NK-92 (cell line): ENCODE measurements around the gene CCDC73.
"Not testable (repeated sequence)": the region's sequence is repeated elsewhere in the genome, so short reads cannot be mapped to it uniquely, and the experiment has no call there.

Source experiments
- DNase-seq: peaks from one replicate; lab custom pipeline; 2025; ENCODE audit not compliant: unreplicated experiment; lab: John Stamatoyannopoulos, UW

The CCDC73 gene

DNA sequence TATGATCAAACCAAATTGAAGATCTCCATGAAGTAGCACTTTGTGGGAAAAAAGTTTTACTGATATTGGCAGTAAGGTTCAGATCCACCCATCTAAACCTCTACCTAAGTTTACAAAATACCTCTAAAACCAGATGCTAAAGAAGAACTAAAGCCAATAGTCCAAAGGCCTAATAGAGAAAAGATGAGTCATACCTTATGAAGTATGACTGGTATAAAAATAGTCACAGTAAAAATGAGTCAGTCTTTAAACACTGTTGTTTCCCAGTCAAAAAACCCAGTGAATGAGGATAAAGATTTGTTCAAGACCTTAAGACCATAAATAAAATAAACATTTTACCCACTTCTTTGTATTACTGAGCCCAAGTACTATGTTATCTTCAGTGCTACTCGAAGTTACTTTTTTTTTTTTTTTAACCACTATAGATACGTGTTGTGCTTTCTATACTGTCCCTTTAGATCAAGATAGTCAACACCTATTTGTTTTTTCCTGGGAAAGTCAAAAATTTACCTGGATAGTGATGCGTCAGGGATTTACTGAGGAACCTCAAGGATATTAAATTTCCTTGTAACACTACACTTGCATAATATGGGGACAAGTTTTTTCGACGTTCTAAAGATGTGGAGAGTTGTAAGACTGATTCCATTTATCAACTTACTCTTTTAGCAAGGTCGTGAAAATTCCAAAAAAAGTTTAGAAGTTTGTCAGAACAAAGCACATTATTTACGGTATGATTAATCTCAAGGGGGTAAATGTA lies 87.3 kb downstream of the CCDC73 start:
- DNase-seq, result no peak

DNA sequence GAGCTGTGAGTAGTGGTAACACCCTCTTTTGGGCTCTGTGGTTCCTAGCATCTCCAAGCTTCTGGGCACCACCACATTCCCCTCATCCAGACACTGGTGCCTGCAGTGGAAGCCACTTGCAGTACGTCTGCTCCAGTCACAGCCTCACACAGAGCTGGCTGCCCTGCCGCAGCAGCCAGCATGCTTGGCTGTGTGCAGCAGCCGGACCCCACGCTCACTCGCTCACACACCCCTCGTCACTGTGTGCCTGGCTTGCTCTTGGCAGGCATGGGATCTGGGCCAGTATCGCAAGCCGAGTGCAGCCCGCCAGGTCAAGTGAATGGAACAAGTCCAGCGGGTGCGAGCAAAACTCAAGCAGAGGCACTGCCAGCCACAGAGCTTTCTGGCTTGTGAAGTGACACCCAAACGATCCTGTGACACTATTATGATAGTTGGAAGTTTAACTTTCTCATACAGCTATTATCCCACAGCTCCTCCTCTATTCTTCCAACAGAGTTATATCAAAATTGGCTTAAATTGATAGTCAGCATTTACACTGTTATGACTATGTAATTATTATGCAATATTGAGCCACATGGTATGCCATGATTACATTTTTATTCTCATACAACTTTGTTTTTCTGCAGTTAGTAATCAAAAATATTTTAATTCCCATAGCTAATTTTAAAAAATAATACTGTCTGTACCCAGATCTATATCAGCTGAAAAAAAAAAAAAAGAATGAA lies 89.0 kb downstream of the CCDC73 start:
- DNase-seq, result no peak

DNA sequence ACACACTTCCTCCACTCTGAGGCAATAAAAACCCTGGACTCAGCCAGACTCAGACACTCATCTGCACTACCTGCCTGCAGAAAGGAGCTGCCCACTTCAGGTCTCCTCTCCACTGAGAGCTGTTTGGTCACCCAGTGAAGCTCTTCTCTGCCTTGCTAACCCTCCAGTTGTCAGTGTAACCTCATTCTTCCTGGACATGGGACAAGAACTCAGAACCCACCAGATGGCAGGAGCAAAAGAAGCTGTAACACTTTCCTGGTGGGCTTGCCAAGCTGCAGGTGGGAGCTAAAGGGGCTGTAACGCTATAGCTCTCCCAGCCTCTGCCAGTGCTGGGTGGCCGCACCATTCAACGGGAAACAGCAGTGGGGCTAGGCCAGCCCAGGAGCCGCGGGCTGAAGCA lies 89.7 kb downstream of the CCDC73 start:
- no peak for DNase-seq

DNA sequence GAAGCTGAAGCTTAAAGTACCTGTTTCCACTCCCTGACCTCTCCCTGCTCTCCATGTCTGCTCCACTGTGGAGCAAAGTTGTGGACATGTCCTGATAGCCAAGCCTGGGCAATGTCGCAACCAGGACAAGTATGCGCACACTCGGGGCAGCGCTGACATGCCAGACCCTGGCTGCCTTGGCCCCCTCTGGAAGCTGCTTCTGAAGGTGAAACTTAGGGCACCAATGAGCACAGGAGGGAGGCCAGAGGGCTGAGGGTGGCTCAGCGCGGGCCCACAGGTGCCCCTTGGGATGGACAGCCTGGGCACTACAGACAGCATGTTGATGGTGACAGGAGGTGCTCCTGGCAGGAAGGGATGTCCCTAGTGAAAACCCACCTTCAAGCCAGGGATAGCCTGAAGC lies 90.2 kb downstream of the CCDC73 start:
- no peak for DNase-seq

GRCh38 chr11:32701616-32702015 lies 92.8 kb downstream of the CCDC73 start:
- DNase-seq, result no peak

DNA sequence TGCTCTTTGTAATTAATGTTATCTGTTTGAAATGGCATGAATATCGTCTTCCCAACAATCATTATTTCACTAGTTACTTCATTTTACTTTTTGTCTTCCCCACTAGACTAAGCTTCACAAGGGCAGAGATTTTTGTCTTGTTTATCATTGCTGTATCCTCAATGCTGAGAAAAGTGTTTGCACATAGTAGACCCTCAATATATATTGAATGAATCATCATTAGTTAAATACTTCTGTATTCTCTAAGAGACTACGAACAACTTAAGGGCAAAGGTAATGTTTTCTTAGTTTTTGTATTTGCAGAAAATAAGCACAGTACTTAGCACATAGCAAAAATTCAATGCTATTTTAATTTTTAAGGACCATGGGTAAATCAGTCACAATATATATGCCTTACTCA lies 95.9 kb downstream of the CCDC73 start:
- DNase-seq, result no peak

DNA sequence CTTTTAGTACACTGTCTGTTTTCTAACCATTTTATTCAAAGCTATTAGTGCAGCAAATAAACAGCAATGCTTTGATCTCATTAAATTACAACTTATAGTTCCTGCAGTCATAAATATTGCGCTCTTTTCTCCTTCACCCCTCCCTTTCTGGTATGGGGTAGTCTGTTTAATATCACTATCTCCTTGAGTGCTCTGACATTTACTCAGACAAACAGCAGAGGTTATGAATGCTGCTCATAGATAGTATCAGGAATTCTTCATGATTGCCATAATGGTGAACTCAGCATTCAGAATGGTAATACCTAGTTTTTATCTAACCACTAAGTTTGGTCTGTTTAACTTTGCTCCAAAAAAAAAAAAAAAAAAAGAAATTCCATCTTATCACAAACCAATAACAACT lies 123.4 kb downstream of the CCDC73 start:
- no peak for DNase-seq

GRCh38 chr11:32659672-32660071 lies 134.8 kb downstream of the CCDC73 start:
- DNase-seq, result no peak

GRCh38 chr11:32658639-32659406 lies 135.6 kb downstream of the CCDC73 start:
- no peak for DNase-seq

DNA sequence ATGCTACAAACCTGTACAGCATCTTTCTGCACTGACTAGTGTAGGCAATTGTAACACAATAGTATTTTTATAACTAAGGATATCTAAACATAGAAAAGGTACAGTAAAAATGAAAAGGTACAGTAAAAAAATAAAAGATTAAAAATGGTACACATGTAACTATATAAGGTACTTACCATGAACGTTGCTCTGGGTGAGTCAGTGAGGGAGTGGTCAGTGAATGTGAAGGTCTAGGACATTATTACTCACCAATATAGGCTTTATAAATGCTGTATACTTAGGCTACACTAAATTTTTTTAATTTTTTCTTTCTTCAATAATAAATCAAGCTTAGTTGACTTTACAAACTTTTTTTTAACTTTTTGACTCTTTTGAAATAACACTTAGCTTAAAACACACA lies 150.9 kb downstream of the CCDC73 start:
- no peak for DNase-seq

- no peak for DNase-seq
These were observed 153.1 kb downstream of the CCDC73 start for GRCh38 chr11:32641361-32641760.

DNA sequence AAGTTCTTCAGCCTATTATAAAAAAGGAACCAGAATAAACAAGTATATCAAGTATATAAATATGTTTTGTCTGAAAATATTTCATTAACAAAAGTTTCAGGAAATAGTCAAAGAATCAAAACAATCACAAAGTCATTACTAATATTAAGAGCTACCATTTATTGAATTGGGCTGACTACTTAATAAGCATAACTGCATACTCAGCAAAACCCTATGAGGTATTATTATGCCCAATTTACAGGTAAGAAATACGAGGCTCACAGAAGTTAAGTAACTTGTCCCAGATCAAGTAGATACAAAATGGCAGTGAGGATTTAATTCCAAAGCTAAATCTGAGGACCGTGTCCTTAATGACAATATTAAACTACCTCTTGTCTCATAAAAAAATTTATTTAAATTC lies 158.6 kb downstream of the CCDC73 start:
- no peak for DNase-seq

GRCh38 chr11:32630844-32631243 lies 163.6 kb downstream of the CCDC73 start:
- DNase-seq, result no peak

DNA sequence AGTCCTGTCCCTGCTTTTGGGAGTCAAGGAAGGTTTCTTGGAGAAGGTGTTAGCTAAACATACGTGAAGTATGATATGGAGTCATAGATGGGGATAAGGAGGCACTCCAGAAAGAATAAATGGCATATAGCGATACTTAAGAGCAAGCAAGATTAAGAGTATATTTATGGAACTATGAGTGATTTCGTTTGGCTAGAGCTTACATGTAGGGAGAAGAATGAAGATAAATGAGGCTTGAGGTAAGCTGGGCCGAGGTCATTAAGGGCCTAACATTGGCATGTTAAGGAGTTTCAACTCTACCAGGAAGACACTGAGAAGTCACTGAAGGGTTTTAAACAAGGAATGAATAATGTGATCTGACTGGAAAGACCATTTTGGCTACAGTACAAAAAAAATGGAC lies 177.6 kb downstream of the CCDC73 start:
- DNase-seq, result no peak

- DNase-seq, result no peak
These were observed 179.0 kb downstream of the CCDC73 start for GRCh38 chr11:32615422-32615821.

GRCh38 chr11:32613500-32614151 lies 180.8 kb downstream of the CCDC73 start:
- DNase-seq, result no peak

DNA sequence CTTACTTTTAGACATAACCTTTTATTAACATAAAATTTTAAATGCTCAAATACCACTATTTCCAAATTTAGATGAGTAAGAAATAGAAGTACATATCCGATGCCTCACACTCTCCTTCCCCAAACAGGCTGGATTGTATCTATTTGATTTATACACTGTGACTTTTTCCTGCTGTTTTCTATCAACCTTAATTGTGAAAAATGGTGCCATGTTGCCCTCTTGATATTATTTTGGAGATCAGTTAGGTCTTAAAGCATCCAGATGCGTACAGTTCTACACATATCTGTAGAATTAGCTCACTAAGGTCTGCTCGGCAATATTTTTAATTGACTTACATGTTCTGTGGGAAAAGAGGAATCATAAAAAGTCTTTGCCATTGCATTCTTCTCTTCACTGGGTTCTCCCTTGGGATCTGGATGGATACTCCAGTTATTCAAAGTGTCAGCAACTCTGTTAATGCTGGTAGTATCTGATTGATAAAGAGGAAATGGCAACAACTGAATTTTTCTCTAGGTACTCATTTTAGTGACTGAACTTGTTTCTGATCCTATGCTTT lies 183.6 kb downstream of the CCDC73 start:
- no peak for DNase-seq

DNA sequence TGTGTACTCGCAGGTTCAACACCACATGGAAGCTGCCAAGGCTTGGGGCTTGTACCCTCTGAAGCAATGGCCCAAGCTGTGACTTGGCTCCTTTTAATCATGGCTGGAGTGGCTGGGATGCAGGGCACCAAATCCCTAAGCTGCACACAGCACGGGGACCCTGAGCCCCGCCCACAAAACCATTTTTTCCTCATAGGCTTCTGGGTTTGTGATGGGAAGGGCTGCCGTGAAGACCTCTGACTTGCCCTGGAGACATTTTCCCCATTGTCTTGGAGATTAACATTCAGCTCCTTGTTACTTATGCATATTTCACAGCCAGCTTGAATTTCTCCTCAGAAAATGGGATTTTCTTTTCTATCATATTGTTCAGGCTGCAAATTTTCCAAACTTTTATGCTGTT lies 185.6 kb downstream of the CCDC73 start:
- DNase-seq, result not testable (repeated sequence)

DNA sequence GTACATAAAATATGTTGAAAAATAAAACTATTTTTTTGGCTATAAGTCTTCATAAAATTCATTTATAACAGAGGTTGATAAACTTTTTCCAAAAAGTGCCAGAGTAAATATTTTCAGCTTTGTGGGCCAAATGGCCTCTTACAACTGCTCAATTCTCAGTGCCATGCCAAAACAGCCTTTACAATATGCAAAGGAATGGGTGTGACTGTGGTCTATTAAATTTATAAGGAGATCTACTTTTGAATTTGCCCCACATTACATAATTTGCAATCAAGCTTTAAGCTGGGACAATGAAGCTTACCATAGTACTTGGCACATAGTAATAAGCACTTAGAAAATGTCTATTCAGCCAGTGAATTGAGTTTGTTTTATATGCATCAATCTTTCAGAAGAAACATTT lies 188.2 kb downstream of the CCDC73 start:
- DNase-seq, result no peak

- DNase-seq, result no peak
These were observed 191.6 kb downstream of the CCDC73 start for GRCh38 chr11:32602657-32603415.
